GM18861 (cell line): ENCODE data around the gene VIPR2.
"Not testable (repeated sequence)": the region's sequence is repeated elsewhere in the genome, so short reads cannot be mapped to it uniquely, and the experiment has no call there.

Experiments used
- ATAC-seq: cut with Tn5 transposase; IDR thresholded peaks from one replicate; pipeline ENCODE4 v1.9.1; 2021; ENCODE audit not compliant: unreplicated experiment

VIPR2 gene

DNA sequence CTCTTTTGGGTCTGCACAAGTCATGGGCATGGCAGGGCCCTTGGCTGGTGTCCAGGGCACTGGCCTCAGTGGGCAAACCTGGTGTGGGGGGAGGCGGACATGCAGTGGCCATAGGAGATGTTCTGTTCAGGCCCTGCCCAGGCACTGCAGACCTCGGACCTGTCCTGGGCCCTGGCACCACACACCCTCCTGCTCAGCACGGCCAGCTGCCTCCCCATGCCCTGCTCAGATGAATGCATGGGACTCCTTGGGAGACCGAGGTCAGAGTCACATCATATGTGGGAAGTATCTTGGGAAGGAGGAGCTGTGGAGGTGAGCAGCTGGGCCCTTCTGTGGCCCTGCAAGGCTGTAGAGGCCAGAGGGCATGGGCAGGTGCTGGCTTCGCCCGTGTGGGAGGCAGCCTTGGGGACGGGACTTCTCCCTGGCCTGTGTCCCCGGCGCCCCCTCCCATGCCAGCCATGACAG is 130.8 kb downstream of the VIPR2 start:
- no peak for ATAC-seq

DNA sequence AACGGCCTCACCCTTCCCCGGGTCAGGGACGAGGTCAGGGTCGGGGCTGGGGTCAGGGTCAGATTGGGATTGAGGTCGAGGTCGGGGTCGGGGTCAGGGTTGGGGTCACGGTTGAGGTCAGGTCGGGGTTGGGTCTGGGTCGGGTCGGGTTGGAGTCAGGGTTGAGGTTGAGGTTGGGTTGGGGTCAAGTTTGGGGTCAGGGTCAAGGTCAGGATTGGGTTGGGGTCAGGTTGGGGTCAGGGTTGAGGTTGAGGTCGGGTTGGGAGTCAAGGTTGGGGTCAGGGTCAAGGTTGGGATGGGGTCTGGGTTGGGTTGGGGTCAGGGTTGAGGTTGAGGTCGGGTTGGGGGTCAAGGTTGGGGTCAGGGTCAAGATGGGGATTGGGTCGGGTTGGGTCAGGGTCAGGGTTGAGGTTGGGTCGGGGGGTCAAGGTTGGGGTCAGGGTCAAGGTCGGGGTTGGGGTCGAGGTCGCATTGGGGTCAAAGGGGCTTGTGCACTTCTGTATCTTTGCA is 131.4 kb downstream of the VIPR2 start:
- no peak for ATAC-seq

DNA sequence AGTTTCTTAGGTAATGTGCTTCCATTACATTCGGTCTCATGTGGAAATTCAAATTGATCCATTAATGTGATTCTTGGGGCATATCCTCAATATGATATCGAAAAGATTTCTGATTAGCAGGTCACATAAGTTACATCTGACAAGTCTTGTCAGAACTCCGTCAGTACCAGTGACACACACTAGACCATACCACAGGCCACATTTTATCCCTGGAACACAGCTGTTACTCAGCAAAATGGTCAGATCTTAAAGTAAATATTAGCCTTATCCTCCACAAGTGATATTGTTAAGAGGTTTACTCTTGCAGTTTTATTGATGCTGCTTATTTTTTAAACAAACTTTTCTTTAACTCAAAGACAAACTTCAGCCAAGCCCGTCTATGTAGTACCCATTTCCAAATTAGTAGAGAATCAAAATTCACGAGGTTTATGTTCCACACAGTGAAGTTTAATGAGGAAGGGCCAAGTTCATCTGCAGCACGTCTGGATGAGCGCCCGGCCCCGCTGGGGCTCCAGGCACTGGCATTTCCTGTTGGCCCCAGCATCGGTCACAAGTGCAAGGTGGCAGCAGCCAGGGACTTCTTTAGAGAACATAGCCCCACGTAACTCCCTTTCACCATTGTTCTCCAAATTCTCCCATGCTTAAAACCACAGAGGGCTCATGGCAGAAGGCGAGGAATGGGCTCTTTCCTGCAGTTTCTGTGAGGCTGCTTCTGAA is 132.2 kb downstream of the VIPR2 start:
- ATAC-seq: no peak

DNA sequence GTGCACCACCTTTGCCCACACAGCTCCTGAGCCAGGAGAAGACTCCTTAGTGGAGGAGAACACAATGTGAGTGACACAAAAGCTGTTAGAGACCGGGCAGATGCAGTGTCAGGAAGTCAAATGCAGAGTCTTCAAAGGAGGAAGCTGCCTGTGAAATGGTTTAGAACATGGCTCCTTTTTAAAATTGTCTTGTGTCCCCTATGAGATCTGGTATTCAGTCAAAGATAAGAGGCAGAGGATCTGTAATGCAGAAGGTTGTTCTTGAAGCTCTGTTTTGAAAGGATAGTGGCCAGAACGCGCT is 133.0 kb downstream of the VIPR2 start:
- ATAC-seq: no peak

DNA sequence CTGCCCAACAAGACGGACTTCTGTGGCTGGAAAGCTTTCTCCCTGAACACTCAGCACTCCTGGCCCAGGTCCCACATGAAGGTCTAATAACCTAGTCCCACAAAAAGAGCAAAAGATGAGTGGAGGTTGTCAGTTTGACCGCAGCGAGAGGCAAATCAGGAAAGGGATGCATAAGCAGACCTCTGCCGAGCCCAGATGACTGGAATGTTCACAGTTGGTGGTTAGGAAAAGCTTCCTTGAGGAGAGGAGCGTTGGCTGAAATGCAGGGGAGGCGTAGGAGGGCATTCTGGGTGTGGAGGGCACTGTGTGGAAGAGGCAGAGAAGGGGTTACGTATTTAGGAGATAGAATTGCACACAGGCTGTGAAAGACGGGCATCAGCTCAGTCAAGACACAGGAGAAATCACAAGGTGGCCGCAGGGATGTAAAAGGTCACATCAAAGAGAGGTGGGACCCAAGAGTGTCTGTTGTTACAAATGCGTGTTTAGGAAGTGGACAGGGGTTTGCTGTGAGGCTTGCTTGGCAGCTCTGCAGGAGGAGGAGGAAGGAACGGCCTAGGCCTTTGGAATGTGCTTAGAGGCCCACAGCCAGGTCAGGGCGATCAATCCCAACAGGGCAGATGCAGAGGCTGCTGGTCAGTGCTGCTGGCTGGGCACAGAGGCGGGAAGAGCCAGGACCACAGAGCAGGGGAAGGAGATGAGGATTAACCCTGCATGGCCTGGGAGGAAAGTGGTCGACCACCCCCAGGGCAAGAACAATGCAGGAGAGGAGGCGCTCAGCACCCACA is 133.5 kb downstream of the VIPR2 start:
- no peak for ATAC-seq

DNA sequence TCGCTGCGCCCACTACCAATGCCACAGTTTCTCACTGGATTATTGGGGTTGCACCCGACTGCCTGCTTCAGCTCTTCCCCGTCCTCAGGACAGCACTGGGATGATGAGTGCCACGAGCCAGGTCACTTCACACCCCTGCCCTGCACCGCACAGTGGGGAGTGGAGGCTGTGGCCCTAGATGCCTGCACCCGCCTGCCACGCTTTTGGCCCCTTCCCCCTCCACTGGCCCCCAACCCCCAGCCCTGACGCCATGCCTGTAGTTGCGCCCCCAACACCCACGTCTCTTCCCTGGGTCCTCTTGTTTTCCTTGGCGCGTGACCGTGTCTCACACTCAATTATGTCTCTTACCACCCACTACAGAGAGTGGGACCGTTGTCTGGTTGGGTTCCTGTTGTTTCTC is 134.3 kb downstream of the VIPR2 start:
- ATAC-seq: no peak

DNA sequence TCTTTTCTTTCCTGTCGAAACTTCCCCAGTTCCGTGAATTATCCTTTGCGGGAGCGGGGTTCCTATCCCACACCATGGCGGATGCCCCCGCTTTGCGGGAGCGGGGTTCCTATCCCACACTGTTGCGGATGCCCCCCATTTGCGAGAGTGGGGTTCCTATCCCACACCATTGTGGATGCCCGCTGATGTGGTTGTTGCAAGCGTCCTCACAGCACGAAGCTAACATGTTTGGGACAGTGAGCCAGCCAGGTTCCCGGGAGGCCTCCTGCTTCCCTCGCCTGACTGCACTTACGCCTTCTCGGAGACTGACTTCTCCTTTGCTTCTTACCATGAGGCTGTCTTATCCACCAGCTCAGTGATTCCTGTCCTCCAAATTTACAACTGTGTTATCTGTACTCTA is 134.7 kb downstream of the VIPR2 start:
- ATAC-seq: no peak

DNA sequence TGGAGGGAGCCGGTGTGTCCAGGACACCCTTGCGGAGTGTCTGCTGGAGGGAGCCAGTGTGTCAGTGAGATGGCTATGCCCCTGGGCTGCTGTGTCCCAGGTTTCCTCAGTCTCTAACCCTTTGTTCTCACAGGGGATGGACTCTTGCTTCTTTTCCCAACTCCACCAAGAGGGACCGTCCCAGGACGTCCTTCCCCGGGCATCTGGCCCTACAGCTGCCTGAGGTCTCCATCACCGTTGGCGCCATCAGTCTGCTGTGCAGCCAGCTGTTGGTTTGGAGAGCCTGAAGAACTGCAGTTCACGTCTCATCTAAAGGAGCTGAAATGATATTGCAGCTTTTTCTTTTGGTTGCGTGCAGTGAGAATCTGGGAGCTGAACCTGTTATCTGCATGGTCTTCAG is 136.2 kb downstream of the VIPR2 start:
- ATAC-seq: no peak

DNA sequence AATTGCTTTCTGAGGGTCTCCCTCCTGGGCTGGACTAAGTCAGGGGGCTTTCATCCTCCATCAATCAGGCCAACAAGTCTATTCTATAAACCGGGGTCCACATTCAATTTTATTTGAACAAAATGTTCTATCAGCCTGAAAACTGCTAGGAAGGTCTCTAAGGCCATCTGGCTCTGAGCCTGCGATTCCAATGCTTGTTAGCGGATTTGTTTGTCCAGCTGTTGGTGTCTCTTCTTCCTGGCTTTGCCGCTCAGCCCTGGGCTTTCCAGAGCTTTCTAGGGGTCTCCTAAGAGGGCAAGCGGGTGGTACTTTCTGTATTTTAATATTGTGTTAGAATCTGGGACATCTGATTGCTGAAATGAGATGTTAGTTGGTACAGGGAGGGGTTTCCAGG is 136.7 kb downstream of the VIPR2 start:
- ATAC-seq: no peak

DNA sequence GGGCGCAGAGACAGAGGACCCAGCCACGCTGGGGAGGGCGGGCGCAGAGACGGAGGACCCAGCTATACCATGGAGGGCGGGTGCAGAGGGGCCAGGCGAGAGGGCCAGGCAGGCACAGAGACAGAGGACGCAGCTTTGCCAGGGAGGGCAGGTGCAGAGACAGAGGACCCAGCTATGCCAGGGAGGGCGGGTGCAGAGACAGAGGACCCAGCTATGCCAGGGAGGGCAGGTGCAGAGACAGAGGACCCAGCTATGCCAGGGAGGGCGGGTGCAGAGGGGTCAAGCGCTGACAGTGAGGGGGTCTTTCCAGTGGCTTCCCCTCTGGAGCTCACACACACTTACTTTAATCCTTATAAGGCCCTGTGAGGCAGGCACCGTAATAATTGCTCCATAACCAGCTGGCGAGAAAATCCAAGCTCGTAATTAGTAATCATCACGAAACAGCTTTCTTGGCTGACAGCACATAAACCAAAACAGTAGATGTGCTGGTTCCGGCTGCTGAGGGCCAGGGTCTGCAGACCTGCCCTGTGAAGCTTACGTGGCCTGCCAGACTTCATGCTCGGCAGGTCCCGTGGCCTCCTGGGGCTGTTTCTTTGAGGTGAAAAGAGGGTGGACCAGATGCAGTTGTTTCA is 137.2 kb downstream of the VIPR2 start:
- ATAC-seq: no peak

DNA sequence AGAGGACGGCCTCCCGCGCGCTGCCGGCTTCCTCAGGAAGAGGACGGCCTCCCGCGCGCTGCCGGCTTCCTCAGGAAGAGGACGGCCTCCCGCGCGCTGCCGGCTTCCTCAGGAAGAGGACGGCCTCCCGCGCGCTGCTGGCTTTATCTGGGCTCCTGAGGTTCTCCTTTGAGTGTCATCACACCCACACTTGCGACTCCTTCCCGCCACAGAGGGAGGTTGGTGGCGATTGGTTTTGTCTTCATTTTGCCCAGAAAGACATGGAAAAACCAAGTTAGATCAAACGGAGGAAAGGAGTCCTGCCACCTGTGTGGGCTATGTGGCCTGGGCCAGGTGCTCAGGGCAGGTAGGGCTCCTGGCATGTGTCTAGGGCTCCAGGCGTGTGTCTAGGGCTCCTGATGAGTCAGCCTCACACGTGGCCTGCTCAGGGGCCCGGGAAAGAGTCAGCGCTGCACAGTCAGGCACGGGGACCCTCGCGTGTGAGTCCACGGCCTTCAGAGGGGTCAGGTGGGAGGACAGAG is 138.0 kb downstream of the VIPR2 start:
- no peak for ATAC-seq

DNA sequence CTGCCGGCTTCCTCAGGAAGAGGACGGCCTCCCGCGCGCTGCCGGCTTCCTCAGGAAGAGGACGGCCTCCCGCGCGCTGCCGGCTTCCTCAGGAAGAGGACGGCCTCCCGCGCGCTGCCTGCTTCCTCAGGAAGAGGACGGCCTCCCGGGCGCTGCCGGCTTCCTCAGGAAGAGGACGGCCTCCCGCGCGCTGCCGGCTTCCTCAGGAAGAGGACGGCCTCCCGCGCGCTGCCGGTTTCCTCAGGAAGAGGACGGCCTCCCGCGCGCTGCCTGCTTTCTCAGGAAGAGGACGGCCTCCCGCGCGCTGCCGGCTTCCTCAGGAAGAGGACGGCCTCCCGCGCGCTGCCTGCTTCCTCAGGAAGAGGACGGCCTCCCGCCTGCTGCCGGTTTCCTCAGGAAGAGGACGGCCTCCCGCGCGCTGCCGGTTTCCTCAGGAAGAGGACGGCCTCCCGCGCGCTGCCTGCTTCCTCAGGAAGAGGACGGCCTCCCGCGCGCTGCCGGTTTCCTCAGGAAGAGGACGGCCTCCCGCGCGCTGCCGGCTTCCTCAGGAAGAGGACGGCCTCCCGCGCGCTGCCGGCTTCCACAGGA is 138.6 kb downstream of the VIPR2 start:
- not testable (repeated sequence) for ATAC-seq

DNA sequence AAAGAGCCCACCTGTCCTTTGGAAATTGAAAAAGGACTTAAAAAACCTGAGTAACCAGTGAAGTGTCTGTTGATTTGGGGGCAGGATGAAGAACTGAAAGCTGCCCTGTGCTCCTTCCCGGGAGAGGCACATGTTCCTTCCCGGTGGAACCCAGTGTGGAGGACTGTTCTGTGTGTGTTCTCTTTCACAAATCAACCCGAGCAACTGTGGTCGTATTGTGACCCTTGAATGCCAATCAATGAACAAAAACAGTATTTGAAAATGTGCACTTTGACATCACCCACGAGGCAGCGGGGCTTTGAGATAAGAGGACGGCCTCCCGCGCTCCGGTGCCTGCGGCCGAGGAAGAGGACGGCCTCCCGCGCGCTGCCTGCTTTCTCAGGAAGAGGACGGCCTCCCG is 139.0 kb downstream of the VIPR2 start:
- ATAC-seq: no peak

DNA sequence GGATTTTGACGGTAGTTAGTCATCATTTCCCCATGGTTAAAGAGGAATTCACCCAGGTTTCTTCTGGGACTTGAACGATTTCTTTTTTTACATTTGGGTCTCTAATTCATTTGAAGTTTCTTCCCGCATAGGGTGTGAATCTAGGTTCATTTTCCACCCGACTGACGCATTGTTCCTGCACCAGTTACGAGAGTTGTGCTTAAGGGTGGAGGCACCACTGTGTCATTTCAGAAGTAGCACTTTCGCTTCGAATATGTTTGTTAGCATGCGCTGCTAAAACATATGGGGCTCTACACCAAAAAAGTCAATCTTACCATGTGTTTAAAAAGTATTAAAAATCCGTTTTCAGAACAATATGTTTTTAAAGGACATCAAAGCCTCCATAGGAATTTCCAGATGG is 140.3 kb downstream of the VIPR2 start:
- no peak for ATAC-seq

DNA sequence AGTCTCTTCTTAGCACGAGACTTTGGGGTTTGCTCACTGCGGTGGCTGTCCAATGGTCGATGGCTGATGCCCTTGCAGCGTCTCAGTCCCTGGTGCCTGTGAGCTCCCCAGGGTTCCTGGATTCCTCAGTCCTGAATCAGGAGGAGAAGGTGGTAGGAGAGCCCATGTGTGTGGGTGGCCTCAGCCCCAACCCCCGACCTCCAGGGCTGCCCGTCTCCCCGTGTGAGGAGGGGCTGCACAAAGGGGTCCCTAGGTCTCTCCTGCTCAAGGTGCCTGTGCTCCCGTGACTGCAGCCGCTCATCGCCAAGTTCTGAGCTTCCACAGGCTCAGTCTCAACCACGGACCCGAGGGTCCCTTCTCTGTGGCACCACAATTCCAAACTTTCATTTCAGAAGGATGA is 142.9 kb downstream of the VIPR2 start:
- no peak for ATAC-seq

DNA sequence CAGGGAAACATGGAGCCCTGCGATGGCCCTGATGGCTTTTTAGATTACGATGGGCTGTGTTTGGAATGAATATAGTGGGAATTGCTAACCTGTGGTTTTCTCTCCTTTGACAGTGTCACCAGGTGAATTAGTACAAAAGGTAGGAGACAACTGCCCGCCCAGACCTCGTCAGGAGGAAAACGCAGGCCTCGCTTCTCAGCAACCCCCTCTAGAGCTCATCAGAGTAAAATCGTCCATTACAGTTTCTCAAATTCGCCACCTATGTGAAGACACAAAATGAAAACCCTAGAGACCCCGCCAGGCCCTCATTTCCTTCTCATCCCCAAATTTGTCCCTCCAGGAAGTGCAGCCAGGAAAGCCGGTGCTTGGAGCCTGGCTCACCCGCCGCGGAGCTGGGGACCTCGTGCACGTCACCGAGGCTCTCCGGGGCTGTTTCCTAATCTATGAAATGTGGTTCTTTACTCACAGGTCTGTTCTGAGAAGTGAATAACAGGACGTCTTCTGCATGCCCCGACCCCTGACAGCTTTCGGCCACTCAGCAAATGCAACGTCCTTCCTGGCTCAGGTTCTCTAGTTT is 143.7 kb downstream of the VIPR2 start:
- ATAC-seq: no peak

DNA sequence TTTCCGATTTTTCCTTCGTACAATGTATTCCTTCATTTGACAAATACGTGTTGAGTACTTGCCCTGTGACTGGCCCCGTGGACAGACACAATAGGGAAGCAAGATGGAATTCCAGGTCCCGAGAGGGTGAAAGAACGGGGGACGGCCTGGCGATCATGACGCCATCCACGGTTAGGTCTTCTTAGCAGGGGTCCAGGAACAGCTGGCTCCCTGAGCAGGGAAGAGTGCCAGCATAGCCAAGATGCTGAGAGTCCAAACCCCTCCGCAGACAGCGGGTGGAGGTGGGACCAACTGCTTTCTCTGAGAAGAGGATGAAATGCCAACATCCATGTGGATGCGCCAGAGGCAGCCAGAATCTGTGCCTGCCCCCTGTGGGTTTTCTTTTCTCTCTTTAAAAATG is 144.6 kb downstream of the VIPR2 start:
- no peak for ATAC-seq

DNA sequence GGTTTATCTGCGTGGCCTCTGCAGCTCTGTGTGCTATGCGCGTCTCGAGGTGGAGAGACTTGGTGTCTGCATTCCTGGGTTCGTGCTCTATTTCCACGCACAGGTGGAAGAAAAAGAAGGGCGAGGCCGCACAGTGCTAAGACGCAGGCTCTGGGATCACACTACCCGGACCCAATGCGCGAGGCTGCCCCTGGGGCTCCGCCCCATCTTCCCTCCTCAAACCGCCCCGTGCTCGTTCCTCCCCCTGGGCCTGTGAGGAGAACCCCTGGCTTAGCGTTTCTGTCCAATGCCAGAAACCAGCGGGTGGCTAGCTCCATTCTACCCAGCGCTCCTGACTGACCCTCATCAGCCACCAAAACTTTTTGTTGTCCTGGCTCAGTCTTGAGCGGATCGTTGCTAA is 145.2 kb downstream of the VIPR2 start:
- no peak for ATAC-seq

DNA sequence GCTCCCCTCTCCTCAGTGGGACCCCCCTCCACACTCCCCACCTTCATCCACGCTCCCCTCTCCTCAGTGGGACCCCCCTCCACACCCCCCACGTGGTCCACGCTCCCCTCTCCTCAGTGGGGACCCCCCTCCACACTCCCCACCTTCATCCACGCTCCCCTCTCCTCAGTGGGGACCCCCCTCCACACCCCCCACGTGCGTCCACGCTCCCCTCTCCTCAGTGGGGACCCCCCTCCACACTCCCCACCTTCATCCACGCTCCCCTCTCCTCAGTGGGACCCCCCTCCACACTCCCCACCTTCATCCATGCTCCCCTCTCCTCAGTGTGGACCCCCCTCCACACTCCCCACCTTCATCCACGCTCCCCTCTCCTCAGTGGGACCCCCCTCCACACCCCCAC is 146.4 kb downstream of the VIPR2 start:
- ATAC-seq: not testable (repeated sequence)

DNA sequence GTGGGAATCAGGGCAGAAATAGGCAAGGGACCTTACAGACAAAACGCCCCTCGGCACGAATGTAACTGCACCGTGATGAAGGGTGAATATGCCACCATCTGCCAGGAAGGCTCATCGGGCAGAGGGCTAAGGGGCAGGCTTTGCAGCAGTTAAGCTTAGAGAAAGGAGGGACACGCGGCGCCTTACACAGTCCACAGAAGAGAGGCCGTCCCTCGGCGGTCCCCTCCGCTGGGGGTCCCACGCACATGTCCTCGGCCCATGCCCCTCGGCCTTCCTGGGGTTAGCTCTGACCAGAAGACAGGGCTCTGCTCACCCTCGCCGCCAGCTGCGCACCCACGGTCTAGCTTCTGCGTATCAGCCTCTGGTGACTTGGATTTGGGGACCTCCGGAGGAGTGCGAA is 147.2 kb downstream of the VIPR2 start:
- ATAC-seq: no peak

DNA sequence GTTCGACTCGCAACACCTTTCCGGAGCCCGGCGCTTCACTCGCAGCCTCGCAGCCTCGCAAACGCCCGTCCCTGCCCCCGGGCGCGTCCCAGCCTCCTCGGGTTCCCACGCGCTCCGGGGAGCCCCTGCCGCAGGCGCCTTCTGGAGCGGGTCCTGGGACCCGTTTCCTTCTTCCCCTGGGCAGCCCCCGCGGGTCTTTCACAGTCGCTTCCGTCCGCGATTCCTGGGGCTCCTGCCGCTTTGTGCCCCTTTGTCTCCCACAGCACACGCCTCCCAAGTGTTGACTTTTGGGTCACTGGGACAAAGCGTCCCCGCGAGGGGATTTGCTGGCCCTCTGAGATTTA is 147.6 kb downstream of the VIPR2 start:
- ATAC-seq: no peak
